CD4-positive, alpha-beta memory T cell (primary cell): ENCODE measurements around the gene ANO10. TPM values are rescaled to one million over a fixed set of nuclear protein-coding genes. Genes with fewer than 3 reads are reported as not detected.
A peak's percentile ranks its signal among the peaks of the same experiment; 100 is the strongest.

Source experiments
- CTCF ChIA-PET: fragments of 350-600 bp; sonication (Branson Sonifier 250); formaldehyde crosslinking; loops from one replicate; lab custom pipeline; 2021; ENCODE audit warnings: inconsistent platforms; ENCODE audit not compliant: partially characterized antibody; lab: Charles Lee
- POLR2A ChIA-PET: fragments of 350-600 bp; sonication (Branson Sonifier 250); formaldehyde crosslinking; loops from one replicate; lab custom pipeline; 2021; ENCODE audit not compliant: partially characterized antibody; lab: Charles Lee
- DNase-seq, 5 donors: peaks; one replicate each; pipeline versions ENCODE4 v3.0.0 to v3.0.0-alpha.2; 2020 to 2022; ENCODE audit warnings: mixed read lengths in 1 of 5
- H3K27ac ChIP-seq: one replicate; pipeline ENCODE4 v1.7.0; 2013; ENCODE audit warnings: low read depth, low read length
- H3K27me3 ChIP-seq: 2 replicates; pipeline ENCODE4 v1.7.0; 2013; ENCODE audit warnings: mild to moderate bottlenecking, low read length, moderate library complexity; ENCODE audit not compliant: insufficient read depth
- H3K36me3 ChIP-seq: 2 replicates; pipeline ENCODE4 v1.7.0; 2013; ENCODE audit warnings: mild to moderate bottlenecking, low read length, moderate library complexity; ENCODE audit not compliant: insufficient read depth
- H3K4me1 ChIP-seq: 2 replicates; pipeline ENCODE4 v1.7.0; 2013; ENCODE audit warnings: mild to moderate bottlenecking, low read length, moderate library complexity; ENCODE audit not compliant: insufficient read depth
- H3K4me3 ChIP-seq, 2 donors: one replicate each; pipeline ENCODE4 v1.7.0; 2013; ENCODE audit warnings: low read length in 2 of 2, mild to moderate bottlenecking in 1 of 2
- H3K9me3 ChIP-seq, 2 donors: one replicate each; pipeline ENCODE4 v1.7.0; 2013; ENCODE audit warnings: low read length in 2 of 2, control low read depth in 1 of 2; ENCODE audit not compliant: control insufficient read depth in 1 of 2
- H3K27ac Mint-ChIP-seq, 7 donors: one replicate each; pipeline ENCODE4 v1.8.0; 2020 to 2021; ENCODE audit warnings: mixed read lengths in 7 of 7, mild to moderate bottlenecking in 6 of 7, inconsistent platforms in 3 of 7, moderate library complexity in 3 of 7
- H3K27me3 Mint-ChIP-seq, 2 donors: one replicate each; pipeline ENCODE4 v1.8.0; 2020 to 2021; ENCODE audit warnings: mixed read lengths in 2 of 2
- H3K36me3 Mint-ChIP-seq, 2 donors: one replicate each; pipeline ENCODE4 v1.8.0; 2020 to 2021; ENCODE audit warnings: mixed read lengths in 2 of 2, inconsistent platforms in 1 of 2, mild to moderate bottlenecking in 1 of 2
- H3K4me1 Mint-ChIP-seq, 4 donors: one replicate each; pipeline ENCODE4 v1.8.0; 2020 to 2021; ENCODE audit warnings: mixed read lengths in 4 of 4, mild to moderate bottlenecking in 1 of 4
- H3K4me3 Mint-ChIP-seq, 8 donors: one replicate each; pipeline ENCODE4 v1.8.0; 2020 to 2021; ENCODE audit warnings: mixed read lengths in 8 of 8, mild to moderate bottlenecking in 7 of 8, moderate library complexity in 6 of 8, inconsistent platforms in 3 of 8
- H3K9me3 Mint-ChIP-seq, 8 donors: one replicate each; pipeline ENCODE4 v1.8.0; 2020 to 2021; ENCODE audit warnings: mixed read lengths in 8 of 8, mild to moderate bottlenecking in 5 of 8, inconsistent platforms in 3 of 8, moderate library complexity in 1 of 8
- intact Hi-C: fragments of 100-400 bp; cut with micrococcal nuclease; formaldehyde crosslinking; loops from one replicate; pipeline ENCODE4 v1.15.1; 2023
- polyA plus RNA-seq, 2 donors: library from polyadenylated mRNA; unstranded; fragments of 300-500 nt; fragmentation: Illumina TruSeq; gene quantifications; one replicate each; pipeline ENCODE4 v1.2.3, GENCODE V29; 2021
- total RNA-seq, 2 experiments: library from RNA; stranded (reverse); gene quantifications; one replicate each; pipeline ENCODE4 v1.2.3, GENCODE V29; 2021

Gene ANO10
- total and polyA plus RNA-seq, 4 experiments from 2014 or later: 8.6 to 9.9 (median 9.6) TPM

- H3K27me3 Mint-ChIP-seq: no peaks in the 10 kb centered on the region
- no peak for DNase-seq
- H3K36me3 ChIP-seq: no peaks in the 10 kb centered on the region
- H3K27me3 ChIP-seq: no peaks in the 10 kb centered on the region
- H3K27ac Mint-ChIP-seq: peak overlapping the region in 3 of 7 donors; percentile 28 to 56 (median 42)
- ChIA-PET POLR2A (interaction anchor here (1.2 to 1.7 kb wide), 2 partner anchors 23 to 28 kb away, joined by 5 to 6 read pairs; no protein-coding TSS in a partner anchor), CTCF (interaction anchor here (1.2 to 2.4 kb wide), 3 partner anchors 8 to 23 kb away, joined by 3 to 7 read pairs (median 4); no protein-coding TSS in a partner anchor)
- peaks cover 39 to 42% of the 10 kb centered on the region in 2 donors for H3K36me3 Mint-ChIP-seq
- intact Hi-C loops: loop anchor here (2.0 kb wide), 2 partner anchors 13 kb away; no protein-coding TSS in a partner anchor
- no peaks in the 10 kb centered on the region for H3K9me3 Mint-ChIP-seq
- no peak overlapping the region for H3K27ac ChIP-seq
- H3K4me3 Mint-ChIP-seq: peak overlapping the region in 2 of 8 donors; percentile 47 to 65
- peaks cover 47 to 86% (median 62%) of the 10 kb centered on the region in 4 donors for H3K4me1 Mint-ChIP-seq
- no peaks in the 10 kb centered on the region for H3K9me3 ChIP-seq
- peaks cover 70% of the 10 kb centered on the region for H3K4me1 ChIP-seq
- no peak overlapping the region for H3K4me3 ChIP-seq
Observed at GRCh38 chr3:43319794-43320193, 302.0 kb downstream of the ANO10 start.

GRCh38 chr3:43319376-43319775, 302.4 kb downstream of the ANO10 start:
- Mint-ChIP-seq H3K36me3 (peaks cover 39 to 42% of the 10 kb centered on the region in 2 donors), H3K4me1 (peaks cover 45 to 85% (median 61%) of the 10 kb centered on the region in 4 donors), H3K27me3 (no peaks in the 10 kb centered on the region), H3K27ac (peak overlapping the region in 3 of 7 donors; percentile 28 to 72 (median 68)), H3K9me3 (no peaks in the 10 kb centered on the region), H3K4me3 (peak overlapping the region in 3 of 8 donors; percentile 1 to 47 (median 36))
- Histone ChIP-seq H3K36me3 (no peaks in the 10 kb centered on the region), H3K27ac (no peak overlapping the region), H3K4me3 (no peak overlapping the region), H3K4me1 (peaks cover 70% of the 10 kb centered on the region), H3K27me3 (no peaks in the 10 kb centered on the region), H3K9me3 (no peaks in the 10 kb centered on the region)
- no peak for DNase-seq
- POLR2A ChIA-PET: interaction anchor here (1.7 kb wide), 1 partner anchor 28 kb away, joined by 6 read pairs; no protein-coding TSS in a partner anchor
- intact Hi-C loops: loop anchor here (2.0 kb wide), 1 partner anchor 13 kb away; no protein-coding TSS in a partner anchor
- CTCF ChIA-PET: interaction anchor here (1.5 to 2.4 kb wide), 2 partner anchors 8 to 22 kb away, joined by 4 to 7 read pairs; no protein-coding TSS in a partner anchor

GRCh38 chr3:43317461-43318316, 304.1 kb downstream of the ANO10 start:
- DNase-seq: no peak
- Mint-ChIP-seq H3K4me3 (peak overlapping the region in 7 of 8 donors; percentile 6 to 69 (median 43)), H3K36me3 (peaks cover 45% of the 10 kb centered on the region in 2 donors), H3K27ac (peak overlapping the region; percentile 17 to 95 (median 72)), H3K27me3 (no peaks in the 10 kb centered on the region), H3K4me1 (peaks cover 50 to 78% (median 66%) of the 10 kb centered on the region in 4 donors), H3K9me3 (peaks cover 0 to under 1% (median 0%) of the 10 kb centered on the region in 8 donors)
- H3K4me1 ChIP-seq: peaks cover 65% of the 10 kb centered on the region
- no peak overlapping the region for H3K27ac ChIP-seq
- H3K9me3 ChIP-seq: no peaks in the 10 kb centered on the region
- intact Hi-C loops: loop anchor here (2.0 kb wide), 1 partner anchor 15 kb away; no protein-coding TSS in a partner anchor
- ChIA-PET CTCF (interaction anchor here (1.0 to 1.5 kb wide), 2 partner anchors 15 to 156 kb away, joined by 3 read pairs; no protein-coding TSS in a partner anchor), POLR2A (interaction anchor here (2.8 kb wide), 1 partner anchor 28 kb away, joined by 10 read pairs; no protein-coding TSS in a partner anchor)
- no peaks in the 10 kb centered on the region for H3K27me3 ChIP-seq
- H3K4me3 ChIP-seq: no peak overlapping the region
- no peaks in the 10 kb centered on the region for H3K36me3 ChIP-seq

- Histone ChIP-seq H3K9me3 (no peaks in the 10 kb centered on the region), H3K4me1 (peaks cover 70% of the 10 kb centered on the region), H3K4me3 (no peak overlapping the region), H3K27me3 (no peaks in the 10 kb centered on the region), H3K27ac (no peak overlapping the region), H3K36me3 (no peaks in the 10 kb centered on the region)
- Mint-ChIP-seq H3K36me3 (peaks cover 47 to 48% of the 10 kb centered on the region in 2 donors), H3K4me1 (peaks cover 52 to 84% (median 69%) of the 10 kb centered on the region in 4 donors), H3K4me3 (peak overlapping the region in 4 of 8 donors; percentile 2 to 69 (median 40)), H3K27me3 (no peaks in the 10 kb centered on the region), H3K9me3 (peaks cover 0 to 2% (median 0%) of the 10 kb centered on the region in 8 donors), H3K27ac (peak overlapping the region; percentile 17 to 95 (median 70))
- POLR2A ChIA-PET: interaction anchor here (2.8 kb wide), 1 partner anchor 28 kb away, joined by 10 read pairs; no protein-coding TSS in a partner anchor
- no peak for DNase-seq
- intact Hi-C loops: no loop called here
- CTCF ChIA-PET: interaction anchor here (1.3 to 1.5 kb wide), 2 partner anchors 61 to 155 kb away, joined by 3 read pairs; no protein-coding TSS in a partner anchor
Observed at GRCh38 chr3:43316783-43317460, 304.9 kb downstream of the ANO10 start.

Other genes with a start within 250 kb of the ANO10 start
- gene ABHD5, start 68.9 kb upstream of the ANO10 start, total RNA-seq: 1 to 10 TPM; 6.2 to 7.0 TPM
- 1 to 10 TPM; 5.3 to 7.5 TPM for gene ABHD5, start 68.9 kb upstream of the ANO10 start, polyA plus RNA-seq